ENCODE measurements around the gene VENTX.

VENTX gene

GRCh38 chr10:133238466-133238804 is 780 bp downstream of the VENTX start:
- DNase-seq, result no peak

- DNase-seq, result no peak
Observed at GRCh38 chr10:133239990-133240389, 2.3 kb downstream of the VENTX start.

- DNase-seq, result no peak
Observed at GRCh38 chr10:133241501-133242205, 4.0 kb downstream of the VENTX start.

- DNase-seq, result no peak
Observed at GRCh38 chr10:133242611-133243356, 5.1 kb downstream of the VENTX start.

GRCh38 chr10:133243593-133243992 is 5.9 kb downstream of the VENTX start:
- no peak for DNase-seq

- no peak for DNase-seq
Observed at GRCh38 chr10:133245439-133246235, 8.0 kb downstream of the VENTX start.

GRCh38 chr10:133246236-133246626 is 8.6 kb downstream of the VENTX start:
- DNase-seq, result no peak

- DNase-seq, result no peak
Observed at GRCh38 chr10:133247681-133248333, 10.2 kb downstream of the VENTX start.

GRCh38 chr10:133248334-133248715 is 10.7 kb downstream of the VENTX start:
- no peak for DNase-seq

- no peak for DNase-seq
Observed at GRCh38 chr10:133249094-133249780, 11.6 kb downstream of the VENTX start.

GRCh38 chr10:133249975-133250754 is 12.5 kb downstream of the VENTX start:
- DNase-seq, result no peak

GRCh38 chr10:133251388-133252222 is 13.9 kb downstream of the VENTX start:
- DNase-seq, result no peak

- no peak for DNase-seq
Observed at GRCh38 chr10:133252223-133252552, 14.5 kb downstream of the VENTX start.

GRCh38 chr10:133253361-133253955 is 15.8 kb downstream of the VENTX start:
- DNase-seq, result peak; percentile 58

GRCh38 chr10:133254421-133255120 is 16.9 kb downstream of the VENTX start:
- no peak for DNase-seq

GRCh38 chr10:133255323-133255722 is 17.7 kb downstream of the VENTX start:
- DNase-seq, result no peak

GRCh38 chr10:133257489-133258065 is 19.9 kb downstream of the VENTX start:
- DNase-seq, result peak; percentile 69

GRCh38 chr10:133258066-133258817 is 20.6 kb downstream of the VENTX start:
- DNase-seq, result no peak

Measured in suppressor macrophage treated with lipopolysaccharide for 4 hours (primary cell).